Skeletal muscle cell (primary cell): ENCODE results near the gene LSP1.
"Not testable (repeated sequence)": the region's sequence is repeated elsewhere in the genome, so short reads cannot be mapped to it uniquely, and the experiment has no call there.

Experiments used
- DNase-seq: peaks from one replicate; pipeline ENCODE4 v3.0.0-alpha.2; 2010; ENCODE audit warnings: low read depth
- H3K4me3 ChIP-seq: 2 replicates; pipeline ENCODE4 v1.5.1; 2011; ENCODE audit warnings: low read depth, mild to moderate bottlenecking, control low read depth, low read length, moderate library complexity

The LSP1 gene

DNA sequence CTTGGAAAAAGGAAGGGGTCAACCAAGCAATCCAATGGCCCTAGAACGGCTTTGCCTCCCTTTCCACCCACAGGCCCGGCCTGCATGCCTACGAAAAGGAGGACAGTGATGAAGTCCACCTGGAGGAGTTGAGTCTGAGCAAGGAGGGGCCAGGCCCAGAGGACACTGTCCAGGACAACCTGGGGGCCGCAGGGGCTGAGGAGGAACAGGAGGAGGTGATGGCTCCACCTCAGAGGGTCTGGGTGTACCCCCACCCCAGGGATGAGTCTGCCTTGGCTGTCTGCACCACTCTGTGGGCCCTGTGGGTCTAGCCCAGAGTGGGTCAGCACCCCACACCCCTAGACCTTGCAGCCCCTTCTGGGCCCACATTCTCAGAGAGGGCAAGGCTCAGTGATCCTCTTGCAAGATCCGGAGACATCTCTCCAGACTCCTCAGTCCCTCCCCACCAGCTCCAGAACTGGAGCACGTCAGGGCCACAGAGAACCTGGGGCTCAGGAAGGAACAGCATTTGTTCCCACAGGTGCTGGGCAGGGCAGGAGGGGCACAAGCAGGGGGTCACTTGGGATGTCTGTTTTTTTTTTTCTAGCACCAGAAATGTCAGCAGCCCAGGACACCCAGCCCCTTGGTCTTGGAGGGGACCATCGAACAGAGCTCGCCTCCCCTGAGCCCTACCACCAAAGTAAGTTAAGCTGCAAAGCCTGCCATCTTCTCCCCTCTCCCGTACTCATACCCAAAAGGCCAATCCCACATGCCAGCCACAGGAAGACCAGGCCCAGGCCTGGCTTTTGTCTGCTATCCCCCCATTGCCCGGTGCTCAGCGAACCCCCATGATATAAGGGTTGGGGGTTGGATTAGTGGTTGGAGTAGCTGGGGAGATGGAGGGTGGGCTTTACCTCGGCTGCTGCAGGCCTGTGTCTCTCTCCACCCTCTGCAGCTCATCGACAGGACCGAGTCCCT is 30.7 kb downstream of the LSP1 start:
- H3K4me3 ChIP-seq = no peak overlapping the region
- no peak for DNase-seq

DNA sequence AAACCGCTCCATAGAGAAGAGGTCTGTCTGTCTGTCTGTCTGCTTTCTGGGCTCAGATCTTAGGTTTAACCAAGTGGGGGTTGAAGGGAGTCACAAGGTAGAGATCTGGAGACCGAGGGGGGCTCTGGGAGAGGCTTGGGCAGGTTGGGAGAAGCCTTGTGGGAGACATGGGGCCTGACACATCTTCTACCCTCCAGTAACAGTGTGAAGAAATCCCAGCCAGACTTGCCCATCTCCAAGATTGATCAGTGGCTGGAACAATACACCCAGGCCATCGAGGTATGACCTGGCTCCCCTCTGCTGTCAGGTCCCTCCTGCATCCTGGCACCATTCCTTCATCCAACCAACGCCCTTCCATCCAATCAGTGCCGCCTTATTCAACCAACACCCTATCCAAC is 31.4 kb downstream of the LSP1 start:
- DNase-seq = no peak
- no peak overlapping the region for H3K4me3 ChIP-seq

DNA sequence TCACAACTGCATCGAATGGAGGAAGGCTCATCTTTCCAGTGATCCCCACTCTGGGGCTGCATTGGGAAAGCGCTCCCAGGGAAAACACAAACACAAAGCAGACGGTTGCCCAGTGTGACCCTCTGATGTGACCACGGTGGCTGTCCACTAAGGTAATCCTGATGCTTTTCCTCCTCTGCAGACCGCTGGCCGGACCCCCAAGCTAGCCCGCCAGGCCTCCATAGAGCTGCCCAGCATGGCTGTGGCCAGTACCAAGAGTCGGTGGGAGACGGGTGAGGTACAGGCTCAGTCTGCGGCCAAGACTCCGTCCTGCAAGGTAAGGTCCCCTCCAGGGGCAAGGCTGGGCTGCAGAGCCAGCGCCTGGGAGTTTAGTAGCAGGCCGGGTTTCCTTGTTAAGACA is 33.7 kb downstream of the LSP1 start:
- H3K4me3 ChIP-seq, DNase-seq: not testable (repeated sequence)

DNA sequence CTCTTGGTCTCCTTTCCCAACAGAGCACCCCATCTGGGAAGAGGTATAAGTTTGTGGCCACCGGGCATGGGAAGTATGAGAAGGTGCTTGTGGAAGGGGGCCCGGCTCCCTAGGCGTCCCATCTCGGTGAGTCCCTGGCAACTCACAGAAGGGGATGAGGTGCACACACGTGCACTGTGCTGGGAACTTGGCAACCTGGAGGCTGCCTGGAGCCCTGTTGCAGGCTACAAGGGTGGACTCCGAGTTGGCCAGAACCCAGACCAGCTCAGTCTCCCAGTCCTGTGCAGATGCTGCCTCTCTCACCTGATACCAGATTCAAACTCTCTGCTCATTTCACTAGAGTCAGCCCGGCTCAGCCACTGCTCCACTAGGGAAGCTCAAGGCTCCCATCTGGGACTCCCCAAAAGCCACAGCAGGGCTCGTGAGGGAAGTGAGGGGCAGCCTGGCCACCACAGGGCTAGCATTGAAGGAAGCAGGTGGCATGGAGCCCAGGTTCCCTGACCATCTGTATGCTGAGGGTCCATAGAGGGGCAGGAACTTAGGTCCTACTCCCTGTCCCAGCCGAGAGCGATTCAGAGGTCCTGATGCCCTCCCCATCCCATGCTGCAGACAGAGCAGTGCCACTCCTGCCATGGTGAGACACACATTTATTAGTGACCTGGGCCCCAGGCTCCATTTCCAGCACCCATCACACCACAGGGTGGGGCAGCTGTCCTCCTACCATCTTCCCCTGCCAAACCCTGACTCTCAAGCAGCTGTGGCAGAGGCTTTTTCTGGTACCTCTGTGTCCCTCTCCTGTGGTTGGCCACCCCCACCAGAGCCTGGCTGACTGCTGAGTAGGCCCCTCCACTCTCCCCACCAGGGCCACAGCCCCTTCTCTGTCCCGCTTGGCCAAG is 34.8 kb downstream of the LSP1 start:
- DNase-seq = no peak
- H3K4me3 ChIP-seq = no peak overlapping the region

DNA sequence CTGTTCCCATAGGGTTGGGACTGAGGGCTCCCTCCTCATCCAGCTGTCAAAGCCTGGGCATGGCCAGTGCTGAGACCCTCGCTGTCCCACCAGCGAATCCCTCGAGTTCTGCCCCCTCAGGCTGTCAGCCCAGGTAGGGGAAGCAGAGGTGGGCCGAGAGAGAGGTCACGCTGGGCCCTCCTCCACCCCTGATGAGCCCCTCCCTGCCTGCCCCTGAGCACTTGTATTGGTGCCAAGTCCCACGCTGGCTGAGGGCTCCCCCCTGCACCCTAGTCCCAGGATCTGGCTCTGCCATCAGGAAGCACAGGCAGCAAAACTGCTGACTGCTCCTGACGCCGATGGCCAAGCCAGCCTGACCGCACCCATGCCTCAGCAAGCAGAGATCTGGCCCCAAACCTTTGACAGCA is 35.5 kb downstream of the LSP1 start:
- no peak for DNase-seq
- no peak overlapping the region for H3K4me3 ChIP-seq

DNA sequence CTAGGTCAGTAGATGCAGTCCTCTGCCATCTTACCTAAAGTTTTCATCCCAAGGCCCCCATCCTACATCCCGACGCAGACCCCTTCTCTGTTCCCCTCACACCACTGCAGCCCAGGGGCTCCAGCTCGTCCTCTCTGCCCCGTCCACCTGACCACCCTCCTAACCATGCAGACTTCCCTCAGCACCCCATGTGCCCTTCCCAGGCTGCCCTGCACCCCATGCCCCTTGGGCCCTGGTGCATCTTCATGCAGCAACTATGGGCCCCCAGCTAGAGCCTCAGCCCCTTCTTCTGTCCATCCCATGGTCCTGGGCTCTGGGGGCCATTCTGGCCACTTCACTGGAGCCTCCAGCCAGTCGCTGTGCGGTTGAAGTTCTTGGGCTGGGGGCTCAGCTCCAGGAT is 35.9 kb downstream of the LSP1 start:
- no peak overlapping the region for H3K4me3 ChIP-seq
- DNase-seq = no peak

DNA sequence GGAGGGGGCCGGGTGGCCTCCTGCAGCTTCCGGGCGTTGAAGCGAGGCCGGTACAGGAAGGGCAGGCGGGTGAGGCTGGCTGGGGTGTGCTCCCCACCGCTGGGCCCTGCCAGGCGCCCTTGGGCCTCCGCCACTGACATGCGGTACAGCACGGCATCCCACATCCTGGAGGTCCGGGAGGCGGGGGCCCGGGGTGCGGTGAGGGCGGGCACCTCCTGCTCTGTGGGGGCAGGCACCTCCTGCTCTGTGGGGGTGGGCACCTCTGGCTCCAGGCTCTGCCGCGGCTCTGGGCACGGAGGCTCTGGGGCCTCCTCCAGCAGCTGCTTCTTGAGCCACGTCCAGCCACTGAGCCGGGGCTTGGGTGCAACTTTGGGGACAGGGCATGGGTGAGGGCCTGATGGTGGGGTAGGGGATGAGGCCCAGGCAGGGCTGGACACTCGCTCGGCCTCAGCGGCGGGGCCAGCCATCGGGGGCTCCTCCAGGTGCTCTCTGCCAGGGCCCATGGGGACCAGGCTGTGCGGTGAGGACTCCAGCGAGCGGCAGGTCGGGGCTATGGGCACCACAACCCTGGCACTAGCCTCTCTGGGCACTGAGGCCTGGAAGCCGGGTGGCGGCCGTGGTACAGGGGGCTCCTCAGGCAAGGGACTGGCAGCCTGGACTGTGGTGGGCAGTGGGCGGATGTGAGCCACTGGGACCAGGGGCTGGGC is 36.5 kb downstream of the LSP1 start:
- no peak for DNase-seq

DNA sequence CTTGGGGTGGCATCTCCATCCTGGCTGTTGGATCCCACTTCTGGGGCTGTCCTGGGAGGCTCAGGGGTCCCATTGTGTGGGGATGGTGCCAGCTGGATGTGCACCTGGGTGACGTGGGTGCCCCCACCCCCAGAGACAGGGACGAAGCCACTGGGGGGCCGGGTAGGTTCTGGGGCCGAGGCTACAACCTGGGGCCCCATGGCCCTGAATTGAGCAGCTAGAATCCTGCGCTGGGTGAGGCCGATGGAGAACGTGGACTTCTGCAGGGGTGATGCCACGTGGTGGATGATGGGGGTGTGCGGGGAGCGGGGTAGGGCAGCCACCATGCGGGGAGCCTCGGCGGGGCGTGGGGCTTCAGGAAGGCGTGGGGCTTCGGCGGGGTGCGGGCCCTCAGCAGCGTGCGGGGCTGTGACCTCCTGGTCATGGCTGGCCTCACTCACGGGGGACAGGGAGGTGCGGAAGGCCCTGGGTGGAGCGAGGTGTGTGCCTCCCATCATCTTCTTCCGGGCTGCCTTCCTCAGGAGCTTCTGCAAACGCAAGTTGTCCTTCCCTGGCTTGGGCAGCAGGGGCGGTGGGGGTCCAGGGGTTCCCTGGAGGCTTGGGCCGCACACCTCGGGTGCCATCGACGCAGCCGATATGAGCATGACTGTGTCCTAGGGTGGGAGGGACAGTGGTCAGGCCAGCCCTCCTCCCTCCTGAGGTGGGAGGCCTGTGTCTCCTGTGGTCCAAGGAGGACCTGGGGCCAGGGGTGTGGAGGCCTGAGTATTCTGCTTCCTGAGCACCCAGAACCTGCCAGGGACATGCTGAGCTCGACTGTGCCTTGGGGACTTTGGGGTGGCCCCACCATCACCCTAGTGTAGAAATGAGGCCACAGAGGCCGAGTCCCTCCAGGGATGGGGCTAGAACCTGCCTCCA is 37.3 kb downstream of the LSP1 start:
- no peak for DNase-seq
- no peak overlapping the region for H3K4me3 ChIP-seq

More for the DNA sequence above, 36.5 kb downstream of the LSP1 start:
- no peak overlapping the region for H3K4me3 ChIP-seq

DNA sequence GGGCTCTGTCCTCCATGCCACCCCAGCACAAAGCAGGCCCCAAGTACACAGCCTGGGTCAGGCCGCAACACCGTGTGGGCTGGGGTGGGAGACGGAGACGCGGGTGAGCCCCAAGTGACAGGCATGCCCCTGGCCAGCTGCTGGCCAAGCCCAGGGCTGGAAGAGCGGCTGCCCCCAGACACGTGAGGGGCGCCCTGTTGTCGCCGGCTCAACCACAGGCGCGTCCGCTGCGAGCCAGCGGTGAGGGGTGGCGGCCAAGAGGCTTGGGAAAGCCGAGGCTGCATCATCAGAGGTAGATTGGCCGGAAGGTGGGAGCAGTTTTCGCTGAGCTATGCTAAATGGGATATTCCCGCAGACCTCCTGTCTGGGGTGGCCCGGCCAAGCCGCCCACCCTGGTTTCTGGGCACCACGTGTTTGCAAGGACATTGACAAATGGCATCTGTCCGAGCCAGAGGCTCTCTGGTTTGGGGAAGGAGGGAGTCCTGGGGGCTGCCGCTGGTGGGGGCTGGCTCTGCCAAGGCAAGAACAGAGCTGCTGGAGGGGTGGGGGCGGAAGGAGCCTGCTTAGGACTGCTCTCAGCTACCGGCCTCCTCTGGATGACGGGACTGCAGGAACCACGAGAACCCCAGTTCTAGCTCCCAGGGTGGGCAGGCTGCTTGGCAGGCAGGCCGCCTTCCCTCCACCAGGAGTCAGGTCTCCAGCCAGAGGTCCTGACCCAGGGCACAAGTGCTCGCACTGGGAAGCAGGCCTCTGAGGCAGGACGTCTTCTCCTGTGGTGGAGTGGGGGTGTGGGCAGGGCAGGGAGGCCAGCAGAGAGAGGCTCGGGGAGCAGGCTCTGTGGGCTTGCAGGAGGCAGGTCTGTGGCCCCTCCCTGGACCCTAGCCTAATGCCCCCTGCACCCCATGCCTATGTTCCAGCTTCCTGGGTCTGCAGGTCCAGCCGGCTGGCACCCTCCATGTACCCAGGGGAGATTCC is 38.3 kb downstream of the LSP1 start:
- H3K4me3 ChIP-seq = no peak overlapping the region
- no peak for DNase-seq

DNA sequence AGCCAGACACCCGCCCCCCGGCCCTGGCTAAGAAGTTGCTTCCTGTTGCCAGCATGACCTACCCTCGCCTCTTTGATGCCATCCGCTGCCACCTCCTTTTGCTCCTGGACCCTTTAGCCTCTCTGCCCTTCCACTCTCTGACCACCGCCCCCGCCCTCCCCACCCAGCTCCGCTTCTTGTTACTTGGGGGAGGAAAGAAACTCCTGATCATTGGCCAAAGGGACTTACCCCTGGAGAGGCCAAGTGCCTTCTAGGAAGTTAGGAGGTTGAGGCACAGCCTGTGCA is 38.9 kb downstream of the LSP1 start, which contains the start of gene PRR33:
Gene PRR33, minus strand, starts transcription at position 65 of the 285 bp plus-strand sequence. CDS start 1,311 bp downstream, outside the sequence.
- H3K4me3 ChIP-seq = no peak within 1 kb of the TSS
- no peak for DNase-seq

DNA sequence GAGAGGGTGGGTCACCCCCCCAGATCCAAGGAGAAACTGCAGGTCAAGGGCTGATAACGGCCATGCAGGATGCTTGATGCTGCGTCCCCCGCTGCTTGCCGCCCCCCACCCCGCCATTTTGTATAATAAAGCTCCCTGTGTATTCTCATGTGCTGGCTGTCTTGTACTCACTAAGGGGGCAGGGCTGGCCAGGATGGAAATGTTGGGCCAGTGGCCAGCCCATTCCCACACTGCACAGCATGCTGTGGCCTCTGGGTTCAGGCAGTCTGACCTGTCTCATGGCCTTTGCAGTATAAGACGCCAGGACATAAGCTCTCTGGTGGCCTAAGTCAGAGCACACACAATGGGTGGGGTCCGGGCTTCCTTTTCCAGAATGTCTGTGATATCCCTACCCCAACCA is 39.2 kb downstream of the LSP1 start:
- no peak overlapping the region for H3K4me3 ChIP-seq
- DNase-seq = no peak

DNA sequence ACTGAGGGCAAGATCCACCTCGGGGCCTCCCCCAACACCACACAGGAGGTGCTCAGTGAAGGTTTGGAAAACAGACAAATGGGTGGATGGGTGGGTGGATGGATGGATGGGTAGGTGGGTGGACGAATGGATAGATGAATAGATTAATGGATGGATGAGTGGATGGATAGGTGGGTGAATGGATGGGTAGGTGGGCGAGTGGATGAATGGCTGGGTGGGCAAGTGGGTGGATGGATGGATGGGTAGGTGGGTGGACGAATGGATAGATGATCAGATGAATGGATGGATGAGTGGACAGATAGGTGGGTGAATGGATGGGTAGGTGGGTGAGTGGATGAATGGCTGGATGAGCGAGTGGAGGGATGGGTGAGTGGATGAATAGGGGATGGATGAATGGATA is 39.7 kb downstream of the LSP1 start:
- H3K4me3 ChIP-seq = no peak overlapping the region

DNA sequence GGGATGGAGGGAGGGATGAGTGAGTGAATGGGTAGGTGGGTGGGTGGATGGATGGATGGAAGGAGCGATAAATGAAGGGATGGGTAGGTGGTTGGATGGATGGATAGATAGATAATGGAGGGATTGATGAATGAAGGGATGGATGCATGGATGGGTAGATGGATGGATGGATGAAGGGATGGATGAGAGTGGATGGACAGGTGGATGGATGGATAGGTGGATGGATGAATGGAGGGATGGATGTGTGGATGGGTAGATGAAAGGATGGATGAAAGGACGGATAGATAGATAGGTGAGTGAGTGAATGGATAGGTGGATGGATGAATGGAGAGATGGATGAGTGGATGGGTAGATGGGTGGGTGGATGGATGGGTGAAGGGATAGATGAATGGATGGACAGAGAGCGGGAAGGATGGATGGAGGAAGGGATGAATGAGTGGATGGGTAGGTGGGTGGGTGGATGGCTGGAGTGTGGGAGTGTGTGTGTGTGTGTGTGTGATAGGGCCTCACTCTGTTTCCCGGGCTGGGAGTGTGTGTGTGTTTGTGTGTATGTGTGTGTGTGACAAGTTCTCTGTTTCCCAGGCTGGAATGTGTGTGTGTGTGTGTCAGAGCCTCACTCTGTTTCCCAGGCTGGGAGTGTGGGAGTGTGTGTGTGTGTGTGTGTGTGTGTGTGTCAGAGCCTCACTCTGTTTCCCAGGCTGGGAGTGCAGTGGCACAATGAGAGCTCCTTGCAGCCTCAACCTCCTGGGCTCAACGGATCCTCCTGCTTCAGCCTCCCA is 40.9 kb downstream of the LSP1 start:
- no peak for DNase-seq
- H3K4me3 ChIP-seq = no peak overlapping the region

More for the DNA sequence above, 39.7 kb downstream of the LSP1 start:
- DNase-seq = no peak

DNA sequence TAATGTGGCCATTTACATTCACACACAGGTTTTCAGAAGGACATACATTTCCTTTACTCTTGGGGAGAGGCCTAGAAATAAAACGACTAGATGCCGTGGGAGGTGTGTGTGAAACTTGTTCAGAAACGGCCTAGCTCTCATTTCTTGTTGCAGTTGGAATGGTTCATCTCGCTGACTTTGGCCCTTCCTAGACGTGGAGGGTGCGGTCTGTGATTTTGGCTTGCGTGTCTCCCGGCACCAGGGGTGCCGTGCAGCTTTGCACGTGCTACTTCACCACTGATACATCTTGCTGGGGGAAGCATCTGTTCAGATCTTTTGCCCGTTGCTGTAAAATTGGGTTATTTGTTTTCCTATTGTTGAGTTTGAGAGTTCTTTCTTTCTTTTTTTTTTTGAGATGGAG is 41.9 kb downstream of the LSP1 start:
- no peak for DNase-seq

DNA sequence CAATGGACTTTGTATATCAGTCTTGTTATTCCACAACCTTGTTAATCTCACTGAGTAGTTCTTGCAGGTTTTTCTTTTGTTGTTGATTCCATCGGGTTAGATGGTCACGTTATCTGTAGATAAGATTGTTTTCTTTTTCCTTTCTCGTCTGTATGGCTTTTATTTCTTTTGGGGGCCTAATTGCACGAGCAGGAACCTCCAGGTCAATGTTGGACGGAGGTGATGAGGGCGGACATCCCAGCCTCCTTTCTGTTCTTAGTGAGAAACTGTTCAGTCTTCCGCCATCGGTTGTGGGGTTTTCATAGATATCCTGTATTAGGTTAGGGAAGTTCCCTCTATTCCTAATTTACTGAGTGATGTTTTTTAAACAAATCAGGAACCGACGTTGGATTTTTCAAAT is 43.6 kb downstream of the LSP1 start:
- H3K4me3 ChIP-seq = no peak overlapping the region
- DNase-seq = no peak

More for the DNA sequence above, 41.9 kb downstream of the LSP1 start:
- no peak overlapping the region for H3K4me3 ChIP-seq

DNA sequence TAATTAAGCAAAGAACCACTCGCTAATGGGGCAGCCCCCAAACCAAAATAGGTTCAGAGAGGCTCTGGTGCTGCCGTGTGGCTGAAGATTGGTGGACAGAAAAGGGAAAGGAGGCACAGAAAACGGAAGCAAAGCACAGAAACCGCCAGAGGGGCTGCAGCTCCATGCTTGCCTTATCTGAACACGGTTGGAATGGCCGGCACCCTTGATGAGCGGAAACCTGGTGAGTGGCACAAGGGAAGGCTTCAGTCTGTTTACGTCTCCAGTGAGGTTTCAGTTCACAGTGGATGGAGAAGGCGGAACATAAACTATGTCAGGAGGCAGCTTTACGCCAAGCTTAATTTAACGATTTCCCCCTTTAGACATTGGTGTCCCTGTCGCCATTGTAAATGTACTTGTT is 44.0 kb downstream of the LSP1 start:
- no peak for DNase-seq
- H3K4me3 ChIP-seq = no peak overlapping the region

DNA sequence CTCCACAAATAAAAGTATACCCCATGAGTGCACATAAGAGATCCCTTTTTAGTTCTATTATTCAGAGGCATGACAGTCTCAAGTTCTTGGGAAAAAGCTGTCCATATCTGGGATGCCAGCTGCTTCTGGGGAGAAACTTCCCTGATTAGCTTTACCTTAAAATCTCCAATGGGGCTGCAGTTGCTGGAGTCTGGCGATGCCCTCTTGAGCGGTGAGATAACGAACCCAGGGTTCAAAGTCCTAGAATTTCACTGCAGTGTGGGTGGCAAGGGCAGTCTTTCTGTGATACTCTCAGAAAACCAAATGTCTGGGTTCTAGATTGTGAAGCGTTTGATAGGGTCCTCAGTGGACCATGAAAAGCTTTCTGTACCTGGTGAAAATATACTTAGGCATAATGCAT is 46.2 kb downstream of the LSP1 start:
- no peak overlapping the region for H3K4me3 ChIP-seq
- no peak for DNase-seq
